Measurements from ENCODE around the gene MX2. TPM values are rescaled to one million over a fixed set of nuclear protein-coding genes. Genes with fewer than 3 reads are reported as not detected.

The MX2 gene
- total and polyA plus RNA-seq, 2 of the 8 experiments (the other 6 are each of a cell fraction or from before 2014, with no cell fraction given): 3.1 to 8.9 TPM

DNA sequence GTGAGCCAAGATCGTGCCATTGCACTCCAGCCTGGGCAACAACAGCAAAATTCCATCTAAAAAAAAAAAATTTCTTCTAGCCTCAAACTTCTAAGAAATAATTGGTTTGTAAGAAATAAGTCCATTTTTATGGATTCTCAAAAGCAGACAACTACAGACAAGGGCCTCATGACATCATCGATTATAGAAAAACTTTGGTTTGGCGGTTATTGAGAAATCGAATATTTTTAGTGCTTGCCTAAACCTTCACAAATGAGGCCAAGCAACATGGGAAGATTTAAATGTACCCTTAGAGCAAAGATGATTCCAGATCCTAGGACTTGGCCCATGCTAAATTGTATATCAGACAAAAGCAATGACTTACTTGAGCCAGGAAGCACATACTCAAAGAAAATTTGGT is 36.4 kb downstream of the MX2 start (continued):
- TF ChIP-seq, protein P1, sequence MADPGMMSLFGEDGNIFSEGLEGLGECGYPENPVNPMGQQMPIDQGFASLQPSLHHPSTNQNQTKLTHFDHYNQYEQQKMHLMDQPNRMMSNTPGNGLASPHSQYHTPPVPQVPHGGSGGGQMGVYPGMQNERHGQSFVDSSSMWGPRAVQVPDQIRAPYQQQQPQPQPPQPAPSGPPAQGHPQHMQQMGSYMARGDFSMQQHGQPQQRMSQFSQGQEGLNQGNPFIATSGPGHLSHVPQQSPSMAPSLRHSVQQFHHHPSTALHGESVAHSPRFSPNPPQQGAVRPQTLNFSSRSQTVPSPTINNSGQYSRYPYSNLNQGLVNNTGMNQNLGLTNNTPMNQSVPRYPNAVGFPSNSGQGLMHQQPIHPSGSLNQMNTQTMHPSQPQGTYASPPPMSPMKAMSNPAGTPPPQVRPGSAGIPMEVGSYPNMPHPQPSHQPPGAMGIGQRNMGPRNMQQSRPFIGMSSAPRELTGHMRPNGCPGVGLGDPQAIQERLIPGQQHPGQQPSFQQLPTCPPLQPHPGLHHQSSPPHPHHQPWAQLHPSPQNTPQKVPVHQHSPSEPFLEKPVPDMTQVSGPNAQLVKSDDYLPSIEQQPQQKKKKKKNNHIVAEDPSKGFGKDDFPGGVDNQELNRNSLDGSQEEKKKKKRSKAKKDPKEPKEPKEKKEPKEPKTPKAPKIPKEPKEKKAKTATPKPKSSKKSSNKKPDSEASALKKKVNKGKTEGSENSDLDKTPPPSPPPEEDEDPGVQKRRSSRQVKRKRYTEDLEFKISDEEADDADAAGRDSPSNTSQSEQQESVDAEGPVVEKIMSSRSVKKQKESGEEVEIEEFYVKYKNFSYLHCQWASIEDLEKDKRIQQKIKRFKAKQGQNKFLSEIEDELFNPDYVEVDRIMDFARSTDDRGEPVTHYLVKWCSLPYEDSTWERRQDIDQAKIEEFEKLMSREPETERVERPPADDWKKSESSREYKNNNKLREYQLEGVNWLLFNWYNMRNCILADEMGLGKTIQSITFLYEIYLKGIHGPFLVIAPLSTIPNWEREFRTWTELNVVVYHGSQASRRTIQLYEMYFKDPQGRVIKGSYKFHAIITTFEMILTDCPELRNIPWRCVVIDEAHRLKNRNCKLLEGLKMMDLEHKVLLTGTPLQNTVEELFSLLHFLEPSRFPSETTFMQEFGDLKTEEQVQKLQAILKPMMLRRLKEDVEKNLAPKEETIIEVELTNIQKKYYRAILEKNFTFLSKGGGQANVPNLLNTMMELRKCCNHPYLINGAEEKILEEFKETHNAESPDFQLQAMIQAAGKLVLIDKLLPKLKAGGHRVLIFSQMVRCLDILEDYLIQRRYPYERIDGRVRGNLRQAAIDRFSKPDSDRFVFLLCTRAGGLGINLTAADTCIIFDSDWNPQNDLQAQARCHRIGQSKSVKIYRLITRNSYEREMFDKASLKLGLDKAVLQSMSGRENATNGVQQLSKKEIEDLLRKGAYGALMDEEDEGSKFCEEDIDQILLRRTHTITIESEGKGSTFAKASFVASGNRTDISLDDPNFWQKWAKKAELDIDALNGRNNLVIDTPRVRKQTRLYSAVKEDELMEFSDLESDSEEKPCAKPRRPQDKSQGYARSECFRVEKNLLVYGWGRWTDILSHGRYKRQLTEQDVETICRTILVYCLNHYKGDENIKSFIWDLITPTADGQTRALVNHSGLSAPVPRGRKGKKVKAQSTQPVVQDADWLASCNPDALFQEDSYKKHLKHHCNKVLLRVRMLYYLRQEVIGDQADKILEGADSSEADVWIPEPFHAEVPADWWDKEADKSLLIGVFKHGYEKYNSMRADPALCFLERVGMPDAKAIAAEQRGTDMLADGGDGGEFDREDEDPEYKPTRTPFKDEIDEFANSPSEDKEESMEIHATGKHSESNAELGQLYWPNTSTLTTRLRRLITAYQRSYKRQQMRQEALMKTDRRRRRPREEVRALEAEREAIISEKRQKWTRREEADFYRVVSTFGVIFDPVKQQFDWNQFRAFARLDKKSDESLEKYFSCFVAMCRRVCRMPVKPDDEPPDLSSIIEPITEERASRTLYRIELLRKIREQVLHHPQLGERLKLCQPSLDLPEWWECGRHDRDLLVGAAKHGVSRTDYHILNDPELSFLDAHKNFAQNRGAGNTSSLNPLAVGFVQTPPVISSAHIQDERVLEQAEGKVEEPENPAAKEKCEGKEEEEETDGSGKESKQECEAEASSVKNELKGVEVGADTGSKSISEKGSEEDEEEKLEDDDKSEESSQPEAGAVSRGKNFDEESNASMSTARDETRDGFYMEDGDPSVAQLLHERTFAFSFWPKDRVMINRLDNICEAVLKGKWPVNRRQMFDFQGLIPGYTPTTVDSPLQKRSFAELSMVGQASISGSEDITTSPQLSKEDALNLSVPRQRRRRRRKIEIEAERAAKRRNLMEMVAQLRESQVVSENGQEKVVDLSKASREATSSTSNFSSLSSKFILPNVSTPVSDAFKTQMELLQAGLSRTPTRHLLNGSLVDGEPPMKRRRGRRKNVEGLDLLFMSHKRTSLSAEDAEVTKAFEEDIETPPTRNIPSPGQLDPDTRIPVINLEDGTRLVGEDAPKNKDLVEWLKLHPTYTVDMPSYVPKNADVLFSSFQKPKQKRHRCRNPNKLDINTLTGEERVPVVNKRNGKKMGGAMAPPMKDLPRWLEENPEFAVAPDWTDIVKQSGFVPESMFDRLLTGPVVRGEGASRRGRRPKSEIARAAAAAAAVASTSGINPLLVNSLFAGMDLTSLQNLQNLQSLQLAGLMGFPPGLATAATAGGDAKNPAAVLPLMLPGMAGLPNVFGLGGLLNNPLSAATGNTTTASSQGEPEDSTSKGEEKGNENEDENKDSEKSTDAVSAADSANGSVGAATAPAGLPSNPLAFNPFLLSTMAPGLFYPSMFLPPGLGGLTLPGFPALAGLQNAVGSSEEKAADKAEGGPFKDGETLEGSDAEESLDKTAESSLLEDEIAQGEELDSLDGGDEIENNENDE (IDR thresholded peaks at IDR 0.05; ENCODE audit: insufficient replicate concordance, low read length): no peak
